Activated T-cell treated with anti-CD3 and anti-CD28 coated beads for 1 hour (primary cell): ENCODE data around the gene MLLT10.

Experiments used
- DNase-seq: peaks from one replicate; pipeline ENCODE4 v3.0.0-alpha.2; 2020; ENCODE audit warnings: low read depth

MLLT10 gene

DNA sequence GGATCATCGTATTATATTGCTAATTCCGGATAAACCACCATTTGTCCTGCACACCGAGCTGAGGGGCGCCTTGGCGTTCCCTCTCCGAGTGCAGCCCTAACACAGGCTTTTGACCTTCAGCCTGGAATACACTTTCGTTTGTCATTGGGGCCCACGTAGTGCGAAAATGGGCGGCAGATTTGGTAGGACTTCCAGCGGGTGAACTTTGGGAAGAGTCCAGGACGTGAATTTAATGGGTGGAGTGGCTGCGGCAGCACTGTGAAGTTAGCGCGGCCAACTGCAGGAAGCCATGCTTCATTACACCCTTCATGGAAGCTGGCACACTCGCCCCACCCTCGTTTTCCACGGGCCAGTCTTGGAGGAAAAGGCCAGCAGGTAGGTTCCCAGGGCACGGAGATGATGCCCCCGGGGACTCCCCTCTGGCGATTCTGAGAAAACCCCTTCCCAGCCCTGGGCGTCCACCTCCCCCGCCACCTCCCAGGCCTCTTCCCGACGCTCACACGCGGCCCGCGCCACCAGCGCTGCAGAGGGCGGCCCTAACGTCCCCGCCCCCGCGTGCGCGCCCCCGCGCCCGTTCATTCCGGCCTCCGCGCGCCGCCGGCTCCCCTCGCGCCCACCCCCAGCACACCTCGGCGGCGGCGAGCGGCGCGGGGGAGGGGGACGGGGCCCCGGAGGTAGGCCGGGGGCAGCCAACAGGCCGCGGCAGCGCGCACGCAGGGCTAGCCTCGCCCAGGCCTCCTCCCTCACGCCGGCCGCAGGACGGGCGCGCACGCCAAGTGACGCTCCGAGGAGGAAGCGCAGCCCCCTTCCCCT lies at the start of gene MLLT10:
TSS of gene MLLT10 (plus strand) at position 766 of the 813 bp plus-strand sequence. CDS start 413 bp downstream, outside the sequence.
- peak; percentile 86 for DNase-seq

DNA sequence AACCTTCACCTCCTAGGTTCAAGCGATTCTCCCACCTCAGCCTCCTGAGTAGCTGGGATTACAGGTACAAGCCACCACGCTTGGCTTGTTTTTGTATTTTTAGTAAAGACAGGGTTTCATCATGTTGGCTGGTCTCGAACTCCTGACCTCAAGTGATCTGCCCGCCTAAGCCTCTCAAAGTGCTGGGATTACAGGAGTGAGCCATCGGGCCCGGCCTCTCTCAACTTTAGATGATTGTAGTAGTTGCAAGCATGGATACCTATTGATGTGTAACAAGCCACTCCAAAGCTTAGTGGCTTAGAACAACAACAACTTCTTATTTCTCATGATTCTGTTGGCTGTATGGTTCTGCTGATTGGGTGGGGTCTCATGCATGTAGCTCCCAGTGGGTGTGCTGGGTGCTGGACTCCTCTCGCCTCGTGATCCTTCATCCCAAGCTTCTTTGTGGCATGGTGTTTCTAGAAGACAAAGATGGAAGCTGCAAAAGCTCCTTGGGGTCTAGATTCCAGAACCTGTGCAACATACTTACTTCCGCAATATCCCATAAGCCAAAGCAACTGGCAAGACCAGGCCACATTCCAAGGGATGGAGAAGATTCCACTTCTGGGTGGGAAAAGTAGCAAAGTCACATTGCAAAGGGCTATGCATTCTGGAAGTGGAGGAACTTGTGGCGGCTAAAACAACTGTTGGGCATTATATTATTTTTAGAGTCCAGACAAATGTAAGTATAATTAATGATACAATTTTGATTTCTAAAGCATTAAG lies 46.4 kb upstream of the MLLT10 start:
- no peak for DNase-seq

DNA sequence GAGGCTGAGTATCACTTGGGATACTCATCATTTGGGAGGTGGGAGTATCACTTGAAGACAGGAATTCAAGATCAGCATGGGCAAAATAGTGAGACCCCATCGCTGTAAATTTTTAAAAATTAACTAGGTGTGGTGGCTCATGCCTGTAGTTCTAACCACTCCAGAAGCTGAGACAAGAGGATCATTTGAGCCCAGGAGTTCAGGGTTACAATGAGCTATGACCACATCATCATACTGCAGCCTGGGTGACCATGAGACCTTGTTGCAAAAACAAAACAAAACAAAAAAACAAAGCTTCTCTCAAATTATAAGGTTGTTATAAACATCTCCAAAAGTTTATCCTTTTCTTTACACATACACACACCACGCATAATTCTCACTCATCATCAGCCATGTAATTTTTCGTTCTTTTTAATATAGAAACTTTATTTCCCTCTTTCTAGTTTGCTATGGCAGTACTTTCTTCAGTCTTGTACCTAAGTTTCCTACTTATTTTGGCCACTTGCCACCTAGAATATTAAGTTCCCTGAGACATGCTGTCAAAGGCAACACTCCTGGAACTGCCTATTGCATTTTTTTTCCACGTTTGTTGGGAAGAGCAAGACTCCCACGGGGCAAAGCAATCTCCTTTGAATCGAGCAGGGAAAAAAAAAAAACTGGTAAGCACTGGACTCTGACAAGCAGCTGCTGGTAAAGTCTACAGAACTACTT lies 45.6 kb upstream of the MLLT10 start:
- no peak for DNase-seq

DNA sequence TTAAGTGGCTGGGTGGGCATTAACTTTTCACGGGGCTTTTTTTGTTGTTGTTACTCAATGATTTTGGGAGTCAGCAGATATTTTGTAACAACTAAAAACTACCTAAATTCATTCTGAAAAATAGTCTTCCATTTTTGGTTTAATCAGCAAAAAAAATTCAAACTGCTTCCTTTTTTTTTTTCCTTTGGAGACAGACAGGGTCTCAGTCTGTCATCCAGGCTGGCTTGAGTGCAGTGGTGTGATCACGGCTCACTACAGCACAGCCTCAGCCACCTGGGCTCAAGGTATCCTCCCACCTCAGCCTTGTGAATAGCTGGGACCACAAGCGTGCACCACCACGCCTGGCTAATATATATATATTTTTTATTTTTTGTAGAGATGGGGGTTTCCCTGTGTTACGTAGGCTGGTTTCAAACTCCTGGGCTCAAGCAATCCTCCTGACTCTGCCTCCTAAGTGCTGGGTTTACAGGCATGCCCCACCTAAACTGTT lies 45.0 kb upstream of the MLLT10 start:
- no peak for DNase-seq

DNA sequence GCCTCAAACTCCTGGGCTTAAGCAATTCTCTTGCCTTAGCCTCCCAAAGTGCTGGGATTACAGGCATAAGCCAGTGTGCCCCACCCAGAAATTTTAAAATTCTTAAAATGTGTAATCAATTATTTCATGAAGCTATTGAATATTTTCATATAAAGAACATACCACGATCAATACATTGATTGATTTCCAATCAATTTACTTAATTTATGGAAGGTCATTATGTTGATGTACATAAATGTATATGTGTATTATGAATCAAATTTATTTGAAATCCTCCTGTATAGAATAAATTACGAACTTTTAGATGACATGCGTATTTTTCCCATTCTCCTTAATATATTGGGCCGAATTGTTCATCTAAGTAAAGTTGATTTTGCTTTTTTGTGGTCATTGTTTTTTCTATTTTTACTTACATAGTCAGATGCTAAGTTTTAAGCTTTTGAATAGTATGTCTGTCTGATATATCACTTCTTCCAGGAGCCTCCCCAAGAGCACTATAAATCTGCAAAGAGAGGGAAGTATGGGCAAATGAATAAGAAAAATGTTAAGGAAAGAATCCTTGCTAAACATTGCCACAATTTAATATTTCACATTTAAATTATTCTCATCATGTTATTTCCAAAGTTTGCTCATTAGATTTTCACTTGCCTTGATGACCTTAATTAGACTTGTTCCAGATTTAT lies 43.9 kb upstream of the MLLT10 start:
- no peak for DNase-seq

DNA sequence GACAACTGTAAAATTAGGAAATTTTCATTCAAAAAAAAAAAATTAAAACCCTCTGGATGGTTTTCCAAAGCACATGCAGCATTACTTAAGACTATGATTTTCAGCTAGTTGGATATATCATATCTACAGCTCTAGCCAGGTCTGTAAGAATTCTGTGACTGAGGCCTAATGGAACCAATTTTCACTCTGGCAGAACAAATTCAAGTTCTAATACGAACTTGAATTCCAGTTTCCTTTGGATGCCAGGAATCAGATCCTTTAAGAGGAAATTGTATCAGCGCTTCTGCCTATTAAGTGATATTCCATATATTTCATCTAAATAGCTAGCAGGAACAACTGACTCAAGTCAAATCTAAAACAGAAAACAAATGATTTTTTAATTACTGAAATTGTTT lies 43.3 kb upstream of the MLLT10 start:
- no peak for DNase-seq

DNA sequence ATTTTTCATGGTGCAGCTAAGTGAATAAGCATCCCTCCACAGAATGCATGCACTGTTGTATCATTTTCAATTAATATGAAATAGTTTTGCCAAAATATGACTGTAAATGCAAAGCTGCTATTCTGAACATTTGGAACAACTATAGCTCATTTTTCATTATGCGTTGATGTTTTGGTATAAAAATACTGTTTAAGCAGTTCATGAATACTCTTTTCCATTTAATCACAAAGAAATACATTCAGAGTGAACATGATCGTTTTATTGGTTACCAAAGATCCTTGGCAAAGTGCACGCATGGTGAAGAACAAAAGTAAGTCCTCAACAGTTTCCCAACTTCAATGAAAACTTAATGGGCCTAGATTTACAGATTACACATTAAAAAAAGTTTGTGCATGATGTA lies 41.6 kb upstream of the MLLT10 start:
- DNase-seq: no peak

DNA sequence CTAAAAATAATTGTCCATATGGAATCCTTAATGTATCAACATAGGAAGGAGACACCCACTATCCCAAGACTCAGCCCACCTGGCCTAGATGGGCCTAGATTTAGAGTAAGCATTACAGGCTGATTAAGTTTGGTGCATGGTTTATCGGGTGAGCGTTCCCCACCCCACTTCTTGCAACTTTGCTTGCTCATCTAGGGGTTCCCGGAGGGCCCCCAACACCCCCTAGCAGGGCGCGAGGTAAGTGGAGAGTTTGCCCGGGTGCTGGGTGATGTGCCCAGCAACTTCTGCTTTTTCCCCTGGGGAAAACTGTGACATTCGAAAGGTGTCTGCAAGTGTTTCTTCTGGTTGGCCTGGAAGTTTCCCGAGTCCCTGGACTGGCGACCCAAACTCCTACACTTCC lies 40.2 kb upstream of the MLLT10 start:
- DNase-seq: no peak

DNA sequence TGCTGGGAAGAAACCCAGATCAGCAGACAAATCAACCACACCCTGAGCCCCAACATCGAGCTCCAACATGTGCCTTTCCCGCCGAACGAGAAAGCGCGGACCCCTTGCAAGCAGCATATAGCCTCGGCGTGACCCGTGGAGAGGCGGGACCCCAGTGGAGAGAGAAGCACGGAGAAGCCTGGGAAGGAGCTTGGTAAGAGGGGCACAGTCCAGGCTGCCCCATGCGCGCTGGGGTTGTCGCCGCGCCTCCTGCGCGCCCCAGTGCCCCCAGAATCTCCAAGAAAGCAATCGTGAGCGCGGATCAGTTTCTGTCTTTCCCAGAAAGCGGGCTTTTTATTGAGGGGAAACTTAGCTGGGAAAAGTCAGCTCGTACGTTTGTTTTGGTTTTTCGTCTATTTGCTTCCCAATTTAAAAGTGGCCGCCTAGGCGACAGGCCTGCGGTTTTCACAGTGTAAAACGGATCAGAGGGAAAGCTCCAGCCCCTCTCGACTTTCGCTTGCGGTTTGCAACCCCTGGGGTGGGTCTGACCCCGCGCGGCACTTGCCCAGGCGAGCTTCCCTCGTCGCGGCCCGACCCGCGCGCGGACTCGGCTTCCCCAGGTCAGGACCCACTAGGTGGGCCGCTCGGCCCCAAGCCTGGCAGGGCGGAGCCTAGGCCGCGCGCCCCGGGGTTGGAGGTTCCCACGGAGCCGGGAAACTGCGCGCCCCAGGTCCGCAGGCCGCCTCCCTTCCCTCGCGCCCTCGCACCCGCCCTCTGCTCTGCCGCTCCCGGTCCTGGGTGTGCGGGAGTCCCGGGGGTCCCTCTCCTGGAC lies 39.6 kb upstream of the MLLT10 start:
- DNase-seq: no peak

DNA sequence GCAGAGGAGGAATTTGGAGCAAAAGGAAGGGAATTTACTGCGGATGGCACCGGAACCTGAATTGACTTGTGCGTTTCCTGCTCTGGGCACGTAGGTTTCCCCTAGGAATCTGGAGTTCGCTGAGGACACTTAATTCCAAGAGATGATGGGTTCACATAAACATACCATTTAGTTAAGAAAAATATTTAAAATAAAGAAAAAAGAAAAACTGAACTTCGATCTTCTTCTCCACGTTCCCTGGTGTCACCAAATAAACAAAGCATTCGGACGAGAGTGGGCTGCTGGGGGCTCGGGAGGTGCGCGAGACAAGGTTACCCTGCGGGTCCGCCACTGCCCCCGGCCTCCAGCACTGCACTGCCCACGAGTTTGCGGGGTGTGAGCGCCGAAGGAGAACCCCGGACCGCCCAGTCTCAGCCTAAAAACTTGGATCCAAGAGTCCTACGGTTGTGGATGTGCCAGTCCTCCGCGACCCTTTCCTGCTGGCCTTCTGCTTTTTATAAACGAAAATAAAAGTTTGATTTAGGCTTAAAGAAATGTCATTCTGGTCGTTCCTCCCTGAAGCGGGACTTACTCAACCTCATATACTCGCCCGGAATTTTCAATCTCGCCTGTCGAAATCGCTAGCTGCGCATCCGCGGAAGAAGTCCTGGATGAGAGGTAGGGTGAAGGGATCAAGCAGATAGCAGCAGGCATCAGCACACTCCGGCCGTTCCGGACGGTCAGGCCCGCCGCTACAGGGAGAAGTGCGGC lies 38.9 kb upstream of the MLLT10 start:
- no peak for DNase-seq

DNA sequence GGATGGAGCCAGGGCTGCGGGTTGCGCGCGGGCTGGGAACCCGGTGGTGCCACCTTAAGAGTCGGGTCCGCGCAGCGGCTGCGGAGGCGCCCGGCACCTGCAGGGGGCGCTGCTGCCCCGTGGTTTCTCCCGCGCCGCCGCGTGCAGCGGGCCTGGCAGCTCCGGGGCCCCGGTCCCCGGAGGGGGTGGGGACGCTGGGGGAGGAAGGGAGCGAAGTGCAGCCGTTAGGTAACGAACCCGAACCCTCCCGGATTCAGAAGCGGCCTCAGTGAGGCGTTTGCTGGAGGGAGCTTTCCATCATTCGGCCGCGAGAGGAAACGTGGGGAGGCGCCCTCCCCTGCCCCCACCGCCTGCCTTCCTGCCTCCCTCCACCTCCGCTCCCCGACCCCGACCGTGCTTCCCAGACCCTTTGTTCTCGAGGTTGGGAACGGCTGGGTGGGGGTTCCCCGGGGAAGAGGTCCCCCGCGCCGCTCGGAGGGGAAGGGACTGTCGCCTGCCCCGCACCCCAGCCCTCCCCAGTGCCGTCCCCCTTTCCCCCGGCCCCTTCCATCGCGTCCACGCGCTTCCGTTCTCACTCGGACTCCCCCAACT lies 38.2 kb upstream of the MLLT10 start:
- DNase-seq: peak; percentile 87

DNA sequence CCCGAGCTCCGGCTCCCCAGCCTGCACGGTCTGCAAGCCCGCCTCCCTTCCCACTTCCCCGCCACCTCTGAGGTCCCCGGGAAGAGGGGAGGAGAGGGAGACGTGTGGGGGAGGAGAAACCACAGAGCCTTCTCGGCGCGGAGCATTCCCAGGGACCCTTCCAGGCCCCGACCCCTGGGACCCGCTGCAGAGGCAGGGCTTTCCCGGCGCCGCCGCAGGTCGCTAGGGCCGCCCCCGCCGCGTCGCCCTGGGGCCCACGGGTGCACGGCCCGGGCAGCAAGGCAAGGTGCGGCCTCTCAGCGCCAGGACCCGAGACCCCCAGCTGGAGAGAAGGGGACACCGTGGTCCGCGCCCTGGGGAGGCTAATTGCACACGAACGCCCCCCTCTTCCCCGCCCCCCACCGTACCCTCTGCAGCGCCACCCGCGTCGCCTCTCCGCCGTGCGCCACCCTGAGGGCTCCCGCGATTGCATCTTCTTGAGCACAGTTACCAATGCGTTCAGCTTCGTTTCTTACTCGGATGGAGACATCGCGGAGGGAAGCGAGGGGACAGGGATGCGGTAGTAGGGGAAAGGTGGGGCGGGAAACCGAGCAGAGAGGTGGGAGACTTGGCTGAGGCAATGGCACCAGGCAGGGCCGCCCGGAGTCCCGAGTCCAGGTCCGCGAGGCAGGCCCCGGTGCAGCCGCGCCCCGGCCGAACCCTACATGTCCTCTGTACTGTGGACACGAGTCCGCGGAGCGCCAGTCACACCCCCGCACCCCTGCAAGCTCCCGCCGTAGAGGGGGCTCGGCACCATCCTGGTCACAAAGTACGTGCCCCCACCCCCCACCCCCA lies 37.5 kb upstream of the MLLT10 start:
- DNase-seq: peak; percentile 48

DNA sequence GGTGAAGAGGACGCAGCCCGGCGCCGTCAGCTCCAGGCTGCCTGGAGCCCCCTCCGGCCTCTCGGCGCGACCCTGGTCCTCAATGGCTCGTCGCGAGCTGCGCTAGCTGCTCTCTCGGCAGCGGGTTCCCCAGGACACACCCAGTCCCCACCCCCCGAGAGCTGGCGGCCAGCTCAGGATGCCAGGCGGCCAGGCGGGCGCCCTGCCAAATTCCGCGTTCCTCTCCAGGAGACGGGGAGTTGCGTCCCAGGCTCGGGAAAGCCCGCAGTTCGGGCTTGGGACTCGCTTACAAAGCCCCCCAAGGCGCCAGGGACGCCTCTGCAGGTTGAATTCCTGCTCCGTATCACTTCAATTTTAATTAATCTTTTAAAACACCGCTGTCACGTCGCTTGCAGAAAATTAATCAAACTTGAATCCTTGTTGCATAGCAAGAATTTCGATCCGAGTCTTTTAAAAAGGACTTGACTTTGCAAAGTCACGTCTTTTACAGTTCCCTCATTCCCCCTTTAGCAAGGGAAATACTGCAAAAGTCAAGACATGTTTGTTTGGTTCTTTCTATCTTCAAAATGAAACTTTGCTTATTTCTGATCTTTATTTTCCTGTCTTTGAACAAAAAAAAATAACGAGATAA lies 36.7 kb upstream of the MLLT10 start:
- DNase-seq: no peak

DNA sequence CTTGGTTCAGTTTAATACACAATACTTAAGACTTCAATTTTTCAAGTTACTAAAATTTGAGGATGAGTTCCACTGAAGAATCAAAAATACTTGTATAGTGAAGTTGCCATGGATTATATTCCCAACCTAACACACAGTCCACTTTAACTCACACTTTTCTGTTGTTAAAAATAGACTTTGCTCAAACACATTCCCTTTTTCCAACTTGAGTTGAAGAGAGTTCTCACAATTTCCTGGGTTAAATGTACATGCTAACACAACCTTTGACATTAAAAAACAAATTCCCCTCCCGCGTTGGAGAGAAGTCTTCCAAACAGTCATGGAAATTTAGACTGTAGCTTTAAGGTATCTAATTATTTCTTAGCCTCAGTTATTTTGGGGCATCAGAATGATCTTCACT lies 35.7 kb upstream of the MLLT10 start:
- no peak for DNase-seq

DNA sequence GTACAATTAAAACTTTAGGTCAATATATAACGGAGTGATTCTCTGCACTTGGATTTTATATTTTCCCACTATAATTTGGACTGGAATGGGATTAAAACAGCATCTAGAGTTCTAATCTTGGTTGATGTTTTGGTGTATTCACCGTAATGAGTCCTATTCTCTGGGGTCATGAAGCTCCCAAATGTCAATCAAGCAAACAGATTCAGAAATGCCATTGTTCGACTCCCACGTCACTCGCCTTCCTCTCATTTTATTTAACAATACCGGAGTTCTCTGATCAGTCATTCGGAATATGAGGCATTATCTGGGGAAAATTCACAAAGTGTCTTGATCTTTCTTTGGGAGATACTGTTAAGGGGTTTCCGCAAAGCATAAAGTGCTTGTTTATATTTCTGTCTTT lies 35.0 kb upstream of the MLLT10 start:
- DNase-seq: no peak

DNA sequence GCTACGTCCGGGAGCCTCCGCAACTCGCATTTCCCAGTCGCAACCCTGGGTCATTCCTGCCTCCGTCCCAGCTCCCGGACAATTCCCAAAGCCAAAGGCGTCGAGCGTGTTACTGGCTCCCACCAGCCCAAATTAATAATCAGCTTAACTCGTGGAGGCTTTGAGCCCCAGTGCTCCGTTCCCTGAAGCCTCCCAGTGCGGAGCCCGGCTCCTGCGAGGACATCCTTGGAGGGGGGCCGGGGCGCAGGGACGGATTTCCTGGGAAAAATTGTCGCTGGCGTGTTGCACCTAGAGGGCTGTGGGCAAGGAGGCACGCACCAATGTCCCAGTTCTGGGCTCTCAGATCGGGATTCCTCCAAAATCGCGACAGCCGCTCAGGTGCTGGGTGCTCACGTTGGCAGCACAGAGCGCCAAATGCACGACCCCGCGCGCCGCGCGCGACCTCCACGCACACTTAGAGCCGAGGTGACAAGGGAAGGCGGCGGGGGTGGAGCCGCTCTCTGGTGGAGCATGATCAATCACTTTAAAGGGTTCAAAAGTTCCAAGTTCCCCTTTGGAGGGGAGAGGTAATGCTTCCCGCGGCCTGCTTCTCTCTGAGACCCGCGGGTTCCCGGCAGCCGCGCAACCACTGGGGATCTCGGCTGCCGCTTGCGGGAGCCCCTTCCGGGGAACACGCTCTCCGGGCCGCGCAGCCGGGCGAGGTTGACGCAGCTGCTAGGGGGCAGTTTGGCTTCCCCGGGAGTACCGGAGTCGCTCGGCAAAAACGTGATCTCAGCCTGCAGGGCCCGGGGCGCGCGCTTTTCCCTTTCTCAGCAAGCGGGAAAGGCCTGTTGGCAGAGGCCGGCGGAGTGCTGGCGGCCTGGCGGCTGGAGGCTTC lies 34.1 kb upstream of the MLLT10 start:
- DNase-seq: no peak

DNA sequence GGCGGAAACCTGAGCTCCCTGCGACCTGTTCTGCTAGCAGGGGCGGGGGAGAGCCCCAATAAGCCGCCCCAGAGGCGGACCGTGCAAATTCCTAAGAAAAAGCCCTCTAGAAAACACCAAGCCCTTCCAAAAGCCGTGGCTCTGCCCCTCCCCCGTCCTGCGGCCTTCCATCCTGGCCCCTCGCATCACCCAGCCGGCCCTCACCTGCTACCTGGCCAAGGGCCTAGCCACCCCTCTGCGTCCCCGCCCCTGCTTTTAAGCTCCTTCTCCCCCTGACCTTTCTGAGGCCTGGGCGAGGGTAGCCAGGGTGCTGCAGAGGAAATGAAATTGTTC lies 33.5 kb upstream of the MLLT10 start:
- DNase-seq: no peak

DNA sequence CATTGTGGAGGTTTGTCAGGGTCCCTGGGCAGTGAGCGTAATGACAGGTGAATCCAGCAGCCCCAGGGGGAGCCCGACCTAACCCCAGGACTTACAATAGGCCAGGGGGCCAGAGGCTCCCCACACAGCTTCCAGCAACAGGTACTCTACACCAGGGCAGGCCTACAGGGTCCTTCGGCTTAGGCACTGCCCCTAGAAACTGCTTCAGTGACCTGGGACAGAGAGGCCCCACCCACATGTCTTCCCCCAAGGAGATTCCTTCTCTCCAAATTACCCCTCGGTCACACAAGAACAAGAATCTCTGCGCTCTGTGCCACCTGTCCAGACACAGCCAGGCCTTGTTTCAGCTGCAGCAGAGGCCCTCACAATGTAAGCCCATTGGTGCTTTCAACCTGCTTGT lies 32.9 kb upstream of the MLLT10 start:
- no peak for DNase-seq
